ENCODE results near the gene STAC3. TPM values are rescaled to one million over a fixed set of nuclear protein-coding genes. Genes with fewer than 3 reads are reported as not detected.
A peak's percentile ranks its signal among the peaks of the same experiment; 100 is the strongest.

The STAC3 gene
- total and polyA plus RNA-seq, 9 of the 15 experiments (the other 6 are each of a cell fraction or from before 2014, with no cell fraction given): 0.45 to 6.4 (median 3.3) TPM

DNA sequence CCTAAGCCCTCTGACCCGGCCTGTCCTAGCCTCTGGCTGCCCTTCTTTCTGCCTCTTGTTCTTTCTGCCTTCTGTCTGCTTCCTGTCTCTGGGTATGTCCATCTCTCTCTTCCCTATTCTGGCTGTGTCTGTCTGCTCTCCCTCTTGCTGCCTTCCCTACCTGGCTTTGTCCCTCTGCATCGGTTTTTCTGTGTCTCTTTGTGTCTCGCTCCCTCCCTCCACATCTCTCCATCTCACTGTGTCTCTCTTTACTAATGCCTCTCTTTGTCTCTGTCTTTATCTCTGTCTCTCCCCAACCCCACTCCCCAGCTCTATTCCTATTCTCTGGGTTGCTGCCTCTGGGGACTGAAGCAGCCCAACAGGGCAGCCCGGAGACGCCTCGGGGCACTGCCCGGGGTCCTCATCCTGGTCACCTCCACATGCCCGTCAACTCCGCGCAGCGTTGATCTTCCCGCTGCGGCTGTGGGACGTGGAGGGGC is 11.4 kb downstream of the STAC3 start:
- WGBS (ENCODE audit: insufficient coverage, low coverage, missing lambda C conversion rate): 12% methylated on average over 13 of the region's 14 CpGs
- H4K20me1 ChIP-seq (replicated peaks; ENCODE audit: control insufficient read depth, insufficient read depth, low read length): peaks cover 8% of the 10 kb centered on the region
- CTCF ChIA-PET (ENCODE audit: low intra/inter-chr PET ratio): interaction anchor here (0.5 to 6.6 kb wide), 6 partner anchors 19 to 232 kb away, joined by 3 to 186 read pairs (median 3); partner anchors contain the start of gene NXPH4
- peak overlapping the region; percentile 63 to 84; a peak in 3 of 4 replicates for H3K9ac ChIP-seq (ENCODE audit: insufficient read depth in 1 of 2, low read depth in 2 of 2, low read length in 2 of 2)
- no TSS peak for BruUV-seq (replicated peaks)
- DNase-seq (ENCODE audit: extremely low read depth in 1 of 4, low spot score in 3 of 4): no peak
- peaks cover 2 to 23% of the 10 kb centered on the region in 2 experiments; a peak in 3 of 5 replicates for H3K27me3 ChIP-seq (ENCODE audit: control insufficient read depth in 2 of 2, insufficient read depth in 2 of 2, low read length in 2 of 2)
- H3K9me3 ChIP-seq (replicated peaks; ENCODE audit: control insufficient read depth, insufficient read depth, low read depth, low read length): no peaks in the 10 kb centered on the region
- no peak for ATAC-seq
- H2AFZ ChIP-seq (ENCODE audit: low read depth, low read length): peak overlapping the region; percentile 99
- FAIRE-seq: no peak
- H3K36me3 ChIP-seq (ENCODE audit: control insufficient read depth, insufficient read depth, low read length): peaks cover 12% of the 10 kb centered on the region; the same call in 1 of the 3 replicates
- H3K4me3 ChIP-seq: peak overlapping the region; percentile 46
- peaks cover 2% of the 10 kb centered on the region for H3K9me1 ChIP-seq (ENCODE audit: control insufficient read depth, insufficient read depth, low read length)
- POLR2A ChIA-PET: interaction anchor here (0.5 to 4.7 kb wide), 4 partner anchors 9 to 594 kb away, joined by 3 to 33 read pairs (median 3); partner anchors contain the start of genes ATP5F1B and SHMT2
- peaks cover 52 to 86% of the 10 kb centered on the region in 2 experiments for H3K4me1 ChIP-seq (replicated peaks in 1 of 2; ENCODE audit: control insufficient read depth in 2 of 2, insufficient read depth in 2 of 2, low read length in 2 of 2)
- H3K27ac ChIP-seq (ENCODE audit: extremely low read depth, low read depth, low read length): no peak overlapping the region; the same call in 2 of the 3 replicates
- no peaks in the 10 kb centered on the region for H3K79me2 ChIP-seq (ENCODE audit: control insufficient read depth, insufficient read depth, low read length)
- in situ Hi-C loops (cut with MboI) (loop anchor here (5.0 kb wide), 1 partner anchor 32 kb away; no protein-coding TSS in a partner anchor), intact Hi-C loops (cut with micrococcal nuclease) (loop anchor here (1.0 to 10.0 kb wide), 4 partner anchors 26 to 162 kb away; partner anchors contain the start of genes LRP1 and NEMP1)
- H3K4me2 ChIP-seq (ENCODE audit: insufficient read depth, low read length): peak overlapping the region; percentile 84
- TF ChIP-seq, protein P1, sequence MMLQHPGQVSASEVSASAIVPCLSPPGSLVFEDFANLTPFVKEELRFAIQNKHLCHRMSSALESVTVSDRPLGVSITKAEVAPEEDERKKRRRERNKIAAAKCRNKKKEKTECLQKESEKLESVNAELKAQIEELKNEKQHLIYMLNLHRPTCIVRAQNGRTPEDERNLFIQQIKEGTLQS (IDR thresholded peaks at IDR 0.05): no peak
- TF ChIP-seq, protein P1 (CRISPR knock-in tag; conservative IDR thresholded peaks at IDR 0.05): no peak
- TF ChIP-seq PHF20 (IDR thresholded peaks at IDR 0.05; ENCODE audit: partially characterized antibody): no peak
- 0 out of 2 replicates have a peak, but pooled peaks have one; percentile 26 for TF ChIP-seq DNMT1 (IDR thresholded peaks at IDR 0.05)
- TF ChIP-seq HDGF (IDR thresholded peaks at IDR 0.05): 0 out of 2 replicates have a peak, but pooled peaks have one; percentile 41
- TF ChIP-seq LARP7 (IDR thresholded peaks at IDR 0.05): peak; percentile 58; the same call in 1 of the 2 replicates
- TF ChIP-seq OTX1 (CRISPR knock-in tag; IDR thresholded peaks at IDR 0.05): peak; percentile 19; the same call in 1 of the 2 replicates
- no peak for TF ChIP-seq CBFB (CRISPR knock-in tag; IDR thresholded peaks at IDR 0.05)
- 0 out of 2 replicates have a peak, but pooled peaks have one; percentile 32 for TF ChIP-seq HLTF (IDR thresholded peaks at IDR 0.05)
- TF ChIP-seq, protein P2, sequence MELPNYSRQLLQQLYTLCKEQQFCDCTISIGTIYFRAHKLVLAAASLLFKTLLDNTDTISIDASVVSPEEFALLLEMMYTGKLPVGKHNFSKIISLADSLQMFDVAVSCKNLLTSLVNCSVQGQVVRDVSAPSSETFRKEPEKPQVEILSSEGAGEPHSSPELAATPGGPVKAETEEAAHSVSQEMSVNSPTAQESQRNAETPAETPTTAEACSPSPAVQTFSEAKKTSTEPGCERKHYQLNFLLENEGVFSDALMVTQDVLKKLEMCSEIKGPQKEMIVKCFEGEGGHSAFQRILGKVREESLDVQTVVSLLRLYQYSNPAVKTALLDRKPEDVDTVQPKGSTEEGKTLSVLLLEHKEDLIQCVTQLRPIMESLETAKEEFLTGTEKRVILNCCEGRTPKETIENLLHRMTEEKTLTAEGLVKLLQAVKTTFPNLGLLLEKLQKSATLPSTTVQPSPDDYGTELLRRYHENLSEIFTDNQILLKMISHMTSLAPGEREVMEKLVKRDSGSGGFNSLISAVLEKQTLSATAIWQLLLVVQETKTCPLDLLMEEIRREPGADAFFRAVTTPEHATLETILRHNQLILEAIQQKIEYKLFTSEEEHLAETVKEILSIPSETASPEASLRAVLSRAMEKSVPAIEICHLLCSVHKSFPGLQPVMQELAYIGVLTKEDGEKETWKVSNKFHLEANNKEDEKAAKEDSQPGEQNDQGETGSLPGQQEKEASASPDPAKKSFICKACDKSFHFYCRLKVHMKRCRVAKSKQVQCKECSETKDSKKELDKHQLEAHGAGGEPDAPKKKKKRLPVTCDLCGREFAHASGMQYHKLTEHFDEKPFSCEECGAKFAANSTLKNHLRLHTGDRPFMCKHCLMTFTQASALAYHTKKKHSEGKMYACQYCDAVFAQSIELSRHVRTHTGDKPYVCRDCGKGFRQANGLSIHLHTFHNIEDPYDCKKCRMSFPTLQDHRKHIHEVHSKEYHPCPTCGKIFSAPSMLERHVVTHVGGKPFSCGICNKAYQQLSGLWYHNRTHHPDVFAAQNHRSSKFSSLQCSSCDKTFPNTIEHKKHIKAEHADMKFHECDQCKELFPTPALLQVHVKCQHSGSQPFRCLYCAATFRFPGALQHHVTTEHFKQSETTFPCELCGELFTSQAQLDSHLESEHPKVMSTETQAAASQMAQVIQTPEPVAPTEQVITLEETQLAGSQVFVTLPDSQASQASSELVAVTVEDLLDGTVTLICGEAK (IDR thresholded peaks at IDR 0.05): 0 out of 2 replicates have a peak, but pooled peaks have one; percentile 15
- TF ChIP-seq, protein P2 (CRISPR knock-in tag; IDR thresholded peaks at IDR 0.05): no peak
- TF ChIP-seq, protein P3, sequence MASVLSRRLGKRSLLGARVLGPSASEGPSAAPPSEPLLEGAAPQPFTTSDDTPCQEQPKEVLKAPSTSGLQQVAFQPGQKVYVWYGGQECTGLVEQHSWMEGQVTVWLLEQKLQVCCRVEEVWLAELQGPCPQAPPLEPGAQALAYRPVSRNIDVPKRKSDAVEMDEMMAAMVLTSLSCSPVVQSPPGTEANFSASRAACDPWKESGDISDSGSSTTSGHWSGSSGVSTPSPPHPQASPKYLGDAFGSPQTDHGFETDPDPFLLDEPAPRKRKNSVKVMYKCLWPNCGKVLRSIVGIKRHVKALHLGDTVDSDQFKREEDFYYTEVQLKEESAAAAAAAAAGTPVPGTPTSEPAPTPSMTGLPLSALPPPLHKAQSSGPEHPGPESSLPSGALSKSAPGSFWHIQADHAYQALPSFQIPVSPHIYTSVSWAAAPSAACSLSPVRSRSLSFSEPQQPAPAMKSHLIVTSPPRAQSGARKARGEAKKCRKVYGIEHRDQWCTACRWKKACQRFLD (CRISPR knock-in tag; IDR thresholded peaks at IDR 0.05): no peak
